ENCODE measurements around the gene LRRC74A. TPM values are rescaled to one million over a fixed set of nuclear protein-coding genes. Genes with fewer than 3 reads are reported as not detected.

Gene LRRC74A
- polyA plus RNA-seq, 1 experiment = not detected

- ChIA-PET CTCF (interaction anchor here (0.6 to 1.3 kb wide), 2 partner anchors 10 to 69 kb away, joined by 3 to 7 read pairs; no protein-coding TSS in a partner anchor), POLR2A (no interaction called here)
- no peak overlapping the region for H3K4me3 ChIP-seq (ENCODE audit: low read depth, low read length)
- DNase-seq (ENCODE audit: low read depth, low spot score) = no peak
- TF ChIP-seq CTCF (IDR thresholded peaks at IDR 0.05; ENCODE audit: low read depth, low read length) = no peak
- H3K27ac ChIP-seq (ENCODE audit: low read depth, low read length) = no peak overlapping the region
- H3K9me3 ChIP-seq (ENCODE audit: control insufficient read depth, insufficient read depth, low read length) = peaks cover 5% of the 10 kb centered on the region; the same call in 1 of the 2 replicates
- no peaks in the 10 kb centered on the region for H3K27me3 ChIP-seq (ENCODE audit: control insufficient read depth, insufficient read depth, low read length)
Measured at GRCh38 chr14:76779221-76780057, 46.8 kb upstream of the LRRC74A start.

GRCh38 chr14:76780058-76780345 is 46.2 kb upstream of the LRRC74A start:
- DNase-seq (ENCODE audit: low read depth, low spot score) = no peak
- POLR2A ChIA-PET = no interaction called here
- peaks cover 5% of the 10 kb centered on the region; the same call in 1 of the 2 replicates for H3K9me3 ChIP-seq (ENCODE audit: control insufficient read depth, insufficient read depth, low read length)
- H3K27ac ChIP-seq (ENCODE audit: low read depth, low read length) = no peak overlapping the region
- H3K4me3 ChIP-seq (ENCODE audit: low read depth, low read length) = no peak overlapping the region
- no peak for TF ChIP-seq CTCF (IDR thresholded peaks at IDR 0.05; ENCODE audit: low read depth, low read length)
- no peaks in the 10 kb centered on the region for H3K27me3 ChIP-seq (ENCODE audit: control insufficient read depth, insufficient read depth, low read length)
- CTCF ChIA-PET = interaction anchor here (0.6 to 1.3 kb wide), 2 partner anchors 10 to 70 kb away, joined by 3 to 7 read pairs; no protein-coding TSS in a partner anchor

GRCh38 chr14:76780360-76780759 is 45.8 kb upstream of the LRRC74A start:
- no peak overlapping the region for H3K27ac ChIP-seq (ENCODE audit: low read depth, low read length)
- ChIA-PET CTCF (interaction anchor here (0.7 to 1.3 kb wide), 2 partner anchors 69 to 70 kb away, joined by 3 read pairs; no protein-coding TSS in a partner anchor), POLR2A (no interaction called here)
- H3K9me3 ChIP-seq (ENCODE audit: control insufficient read depth, insufficient read depth, low read length) = peaks cover 5% of the 10 kb centered on the region; the same call in 1 of the 2 replicates
- TF ChIP-seq CTCF (IDR thresholded peaks at IDR 0.05; ENCODE audit: low read depth, low read length) = no peak
- no peaks in the 10 kb centered on the region for H3K27me3 ChIP-seq (ENCODE audit: control insufficient read depth, insufficient read depth, low read length)
- no peak overlapping the region for H3K4me3 ChIP-seq (ENCODE audit: low read depth, low read length)
- no peak for DNase-seq (ENCODE audit: low read depth, low spot score)

DNA sequence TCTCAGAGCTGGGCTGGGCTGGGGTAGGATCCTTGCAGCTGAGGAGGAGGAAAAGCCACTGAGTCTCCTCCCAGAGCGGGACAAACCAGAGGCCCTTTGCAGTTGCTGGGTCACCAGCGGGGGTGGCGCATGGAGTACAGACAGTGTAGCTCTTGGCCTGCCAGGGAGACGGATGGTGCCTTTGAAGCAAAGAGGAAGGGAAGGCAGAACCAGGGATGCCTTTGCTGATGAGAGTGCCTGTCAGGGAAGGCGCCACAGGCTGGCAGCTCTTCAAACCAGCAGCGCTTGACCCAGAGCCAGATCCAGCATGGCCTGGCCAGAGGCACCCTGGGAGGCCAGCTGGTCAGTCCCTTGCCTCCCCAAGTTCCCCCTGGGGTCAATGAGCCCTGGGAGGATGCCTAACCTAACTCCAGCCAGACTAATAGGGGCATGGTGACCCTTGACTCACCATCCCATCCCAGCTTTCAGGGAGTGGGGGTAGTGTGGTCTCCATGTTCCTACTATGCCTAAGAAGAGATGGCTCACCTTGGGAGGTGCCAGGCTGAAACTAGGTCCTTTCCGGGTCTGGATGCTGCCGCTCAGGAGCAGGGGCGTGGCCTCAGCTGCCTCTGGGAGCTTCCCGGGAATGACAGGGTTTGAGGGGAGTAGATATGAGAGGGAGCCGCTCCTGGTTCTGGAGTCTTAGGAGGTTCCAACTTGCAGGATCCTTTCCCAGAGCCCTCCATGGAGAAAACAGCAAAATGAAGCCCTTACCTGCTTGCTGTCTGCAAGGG is 45.1 kb upstream of the LRRC74A start:
- ChIA-PET CTCF (interaction anchor here (0.7 to 1.3 kb wide), 2 partner anchors 70 to 71 kb away, joined by 3 read pairs; no protein-coding TSS in a partner anchor), POLR2A (interaction anchor here (0.7 kb wide), 1 partner anchor 70 kb away, joined by 3 read pairs; no protein-coding TSS in a partner anchor)
- DNase-seq (ENCODE audit: low read depth, low spot score) = no peak

More for the DNA sequence above, 45.1 kb upstream of the LRRC74A start:
- Histone ChIP-seq H3K27me3 (ENCODE audit: control insufficient read depth, insufficient read depth, low read length) (no peaks in the 10 kb centered on the region), H3K27ac (ENCODE audit: low read depth, low read length) (no peak overlapping the region), H3K4me3 (ENCODE audit: low read depth, low read length) (no peak overlapping the region), H3K9me3 (ENCODE audit: control insufficient read depth, insufficient read depth, low read length) (no peaks in the 10 kb centered on the region; the same call in 1 of the 2 replicates)
- no peak for TF ChIP-seq CTCF (IDR thresholded peaks at IDR 0.05; ENCODE audit: low read depth, low read length)

All from AG04450 (cell line).